B cell (primary cell): ENCODE data around the gene MCTP1. TPM values are rescaled to one million over a fixed set of nuclear protein-coding genes. Genes with fewer than 3 reads are reported as not detected.

Source experiments
- ATAC-seq: fragments of 200-7000 bp; cut with Tn5 transposase; one replicate; pipeline ENCODE4 v1.10.0; 2021; ENCODE audit warnings: low read depth, mild to moderate bottlenecking, moderate number of reproducible peaks, moderate library complexity
- CTCF ChIA-PET: fragments of 350-600 bp; sonication (Branson Sonifier 250); formaldehyde crosslinking; loops from one replicate; lab custom pipeline; 2021; ENCODE audit warnings: antibody characterized with exemption, inconsistent platforms; lab: Charles Lee
- POLR2A ChIA-PET: fragments of 350-600 bp; sonication (Branson Sonifier 250); formaldehyde crosslinking; loops from one replicate; lab custom pipeline; 2021; ENCODE audit warnings: antibody characterized with exemption; lab: Charles Lee
- DNase-seq: peaks from one replicate; pipeline ENCODE4 v3.0.0; 2013
- H2AFZ ChIP-seq: 2 replicates; pipeline ENCODE4 v1.6.1; 2012; ENCODE audit warnings: mild to moderate bottlenecking, low read depth, low read length; ENCODE audit not compliant: insufficient read depth, poor library complexity, severe bottlenecking
- H3K27ac ChIP-seq, 2 donors: 1 replicate in 1 of 2; 2 replicates in 1 of 2; pipeline ENCODE4 v1.5.1; 2012 to 2013; ENCODE audit warnings: low read length in 2 of 2, mild to moderate bottlenecking in 2 of 2, moderate library complexity in 1 of 2
- H3K27me3 ChIP-seq, 4 experiments: fragments of 200-600 bp in 1 of 4; sonication (generic) in 1 of 4; replicated peaks in 1 of 4; 1 replicate in 2 of 4; 2 replicates in 2 of 4; pipeline versions ENCODE4 v1.6.1 to v1.7.0; 2013 to 2016; ENCODE audit warnings: low read length in 3 of 4, mild to moderate bottlenecking in 2 of 4, mixed read lengths in 1 of 4, moderate library complexity in 1 of 4; ENCODE audit not compliant: insufficient read depth in 4 of 4, control insufficient read depth in 3 of 4; ENCODE audit errors: control extremely low read depth in 1 of 4
- H3K36me3 ChIP-seq, 2 experiments: replicated peaks in 1 of 2; 1 replicate in 1 of 2; 2 replicates in 1 of 2; pipeline versions ENCODE4 v1.6.1 to v1.7.1; 2013; ENCODE audit warnings: low read length in 1 of 2; ENCODE audit not compliant: insufficient read depth in 2 of 2, control insufficient read depth in 1 of 2; ENCODE audit errors: control extremely low read depth in 1 of 2, extremely low read depth in 1 of 2
- H3K4me1 ChIP-seq, 2 donors: fragments of 200-600 bp in 1 of 2; sonication (generic) in 1 of 2; 1 replicate in 1 of 2; 2 replicates in 1 of 2; pipeline versions ENCODE4 v1.5.1 to v1.6.1; 2013 to 2017; ENCODE audit warnings: low read length in 2 of 2; ENCODE audit not compliant: control insufficient read depth in 2 of 2, insufficient read depth in 2 of 2
- H3K4me2 ChIP-seq: replicated peaks from 2 replicates; pipeline ENCODE3; 2012; ENCODE audit warnings: mild to moderate bottlenecking, low read depth, low read length; ENCODE audit not compliant: poor library complexity, severe bottlenecking
- H3K4me3 ChIP-seq, 5 experiments: fragments of 200-600 bp in 1 of 5; sonication (generic) in 1 of 5; 1 replicate in 3 of 5; 2 replicates in 2 of 5; pipeline versions ENCODE4 v1.5.1 to v1.7.0; 2011 to 2016; ENCODE audit warnings: low read length in 4 of 5, mild to moderate bottlenecking in 4 of 5, low read depth in 2 of 5, control low read depth in 1 of 5, moderate library complexity in 1 of 5; ENCODE audit not compliant: insufficient read depth in 1 of 5; ENCODE audit errors: control extremely low read depth in 1 of 5, extremely low read depth in 1 of 5
- H3K79me2 ChIP-seq: fragments of 200-600 bp; sonication (generic); one replicate; pipeline ENCODE4 v1.6.0; 2016; ENCODE audit warnings: low read length; ENCODE audit not compliant: control insufficient read depth, insufficient read depth
- H3K9ac ChIP-seq: fragments of 200-600 bp; sonication (generic); 2 replicates; pipeline ENCODE4 v1.6.1; 2017; ENCODE audit warnings: mild to moderate bottlenecking, low read length, moderate library complexity
- H3K9me3 ChIP-seq, 3 donors: one replicate each; pipeline versions ENCODE4 v1.6.1 to v1.7.1; 2013; ENCODE audit warnings: low read length in 2 of 3; ENCODE audit not compliant: control insufficient read depth in 2 of 3, insufficient read depth in 1 of 3; ENCODE audit errors: control extremely low read depth in 1 of 3
- H4K20me1 ChIP-seq: 2 replicates; pipeline ENCODE4 v1.6.0; 2012; ENCODE audit warnings: mild to moderate bottlenecking, low read length; ENCODE audit not compliant: insufficient read depth, control insufficient read depth, poor library complexity, severe bottlenecking
- H3K27ac Mint-ChIP-seq: one replicate; pipeline ENCODE4 v1.8.0; 2021; ENCODE audit warnings: mixed read lengths
- H3K27me3 Mint-ChIP-seq: one replicate; pipeline ENCODE4 v1.8.0; 2021; ENCODE audit warnings: mixed read lengths
- H3K4me1 Mint-ChIP-seq: one replicate; pipeline ENCODE4 v1.8.0; 2021; ENCODE audit warnings: mixed read lengths
- H3K4me3 Mint-ChIP-seq: one replicate; pipeline ENCODE4 v1.8.0; 2021; ENCODE audit warnings: mixed read lengths
- H3K9me3 Mint-ChIP-seq: one replicate; pipeline ENCODE4 v1.8.0; 2022; ENCODE audit warnings: mixed read lengths; ENCODE audit not compliant: insufficient read depth
- CTCF ChIP-seq: fragments of 200-600 bp; IDR thresholded peaks from one replicate; pipeline ENCODE4 v1.8.0; 2022; ENCODE audit warnings: antibody characterized with exemption, mild to moderate bottlenecking
- EZH2 ChIP-seq: IDR thresholded peaks from 2 replicates; pipeline ENCODE4 v1.6.1; 2012; ENCODE audit warnings: borderline replicate concordance, low read depth, mild to moderate bottlenecking, moderate library complexity, low read length; ENCODE audit not compliant: insufficient read depth, poor library complexity, severe bottlenecking
- WGBS: methylation state at CpG from one replicate; pipeline ENCODE4 v1.1.5; 2013; ENCODE audit warnings: missing lambda C conversion rate; ENCODE audit not compliant: insufficient coverage; 5-methylcytosine and 5-hydroxymethylcytosine counted together
- intact Hi-C: fragments of 100-400 bp; cut with micrococcal nuclease; formaldehyde crosslinking; loops from one replicate; pipeline ENCODE4 v1.10.0; 2022
- polyA plus RNA-seq: library from polyadenylated mRNA; depleted of rRNA; stranded (reverse); fragments of >200 nt; gene quantifications from 2 replicates; pipeline ENCODE4 v1.2.3, GENCODE V29; 2012
- total RNA-seq, 2 donors: library from RNA; stranded (reverse); fragments of 120-200 nt in 1 of 2; gene quantifications; 1 replicate in 1 of 2; 2 replicates in 1 of 2; pipeline versions ENCODE4 v1.2.3 to v1.2.4, GENCODE V29; 2013 to 2022

The MCTP1 gene
- total and polyA plus RNA-seq, 2 donors (not counting 1 experiment from before 2014, with no cell fraction given), result 0.42 to 2.5 TPM

- ATAC-seq, result no peak
- no peak for DNase-seq
- Histone ChIP-seq H3K4me1 (no peaks in the 10 kb centered on the region), H3K4me2 (no peak overlapping the region), H3K27me3 (no peaks in the 10 kb centered on the region), H3K9ac (no peak overlapping the region), H3K27ac (no peak overlapping the region), H3K9me3 (no peaks in the 10 kb centered on the region), H2AFZ (no peak overlapping the region), H3K79me2 (no peaks in the 10 kb centered on the region), H3K36me3 (no peaks in the 10 kb centered on the region), H3K4me3 (no peak overlapping the region), H4K20me1 (no peaks in the 10 kb centered on the region)
- no peak overlapping the region for H3K4me3 Mint-ChIP-seq
- intact Hi-C loops, result no loop called here
- POLR2A ChIA-PET, result no interaction called here
- CTCF ChIA-PET, result interaction anchor here (0.7 kb wide), 1 partner anchor 44 kb away, joined by 3 read pairs; no protein-coding TSS in a partner anchor
- TF ChIP-seq CTCF (no peak), EZH2 (no peak)
- H3K27ac Mint-ChIP-seq, result no peak overlapping the region
- no peaks in the 10 kb centered on the region for H3K27me3 Mint-ChIP-seq
- H3K4me1 Mint-ChIP-seq, result no peaks in the 10 kb centered on the region
- no peaks in the 10 kb centered on the region for H3K9me3 Mint-ChIP-seq
These were observed 225.3 kb downstream of the MCTP1 start for GRCh38 chr5:95059636-95060035.

GRCh38 chr5:95057615-95058014 is 227.3 kb downstream of the MCTP1 start:
- ChIA-PET POLR2A (no interaction called here), CTCF (no interaction called here)
- H2AFZ ChIP-seq, result no peak overlapping the region
- no peak overlapping the region for H3K4me3 ChIP-seq
- H3K4me3 Mint-ChIP-seq, result no peak overlapping the region
- H3K4me1 ChIP-seq, result no peaks in the 10 kb centered on the region
- no peaks in the 10 kb centered on the region for H3K27me3 Mint-ChIP-seq
- no peaks in the 10 kb centered on the region for H3K27me3 ChIP-seq
- ATAC-seq, result no peak
- H4K20me1 ChIP-seq, result no peaks in the 10 kb centered on the region
- no peaks in the 10 kb centered on the region for H3K36me3 ChIP-seq
- H3K9me3 Mint-ChIP-seq, result no peaks in the 10 kb centered on the region
- no peaks in the 10 kb centered on the region for H3K9me3 ChIP-seq
- H3K4me1 Mint-ChIP-seq, result no peaks in the 10 kb centered on the region
- H3K27ac Mint-ChIP-seq, result no peak overlapping the region
- H3K4me2 ChIP-seq, result no peak overlapping the region
- no CpG with 5 or more reads among the region's 5 CpGs for WGBS
- intact Hi-C loops, result no loop called here
- H3K79me2 ChIP-seq, result no peaks in the 10 kb centered on the region
- H3K9ac ChIP-seq, result no peak overlapping the region
- DNase-seq, result no peak
- TF ChIP-seq EZH2, result no peak
- TF ChIP-seq CTCF, result no peak
- no peak overlapping the region for H3K27ac ChIP-seq
